ENCODE measurements around the gene RTL9. TPM values are rescaled to one million over a fixed set of nuclear protein-coding genes. Genes with fewer than 3 reads are reported as not detected.
"Not testable (repeated sequence)": the region's sequence is repeated elsewhere in the genome, so short reads cannot be mapped to it uniquely, and the experiment has no call there.

The RTL9 gene
- total RNA-seq, 4 donors from 2014 or later = not detected

GRCh38 chrX:110321081-110321480 is 37.6 kb upstream of the RTL9 start:
- no peaks in the 10 kb centered on the region for H3K4me1 ChIP-seq
- no peak for TF ChIP-seq POLR2A (IDR thresholded peaks at IDR 0.05)
- TF ChIP-seq CTCF (IDR thresholded peaks at IDR 0.05) = no peak
- DNase-seq = no peak

GRCh38 chrX:110321670-110322069 is 37.0 kb upstream of the RTL9 start:
- H3K27me3 ChIP-seq = no peaks in the 10 kb centered on the region
- no peaks in the 10 kb centered on the region for H3K9me3 ChIP-seq
- DNase-seq = no peak
- H3K27ac ChIP-seq = no peak overlapping the region
- no peaks in the 10 kb centered on the region for H3K36me3 ChIP-seq
- no peaks in the 10 kb centered on the region for H3K4me1 ChIP-seq
- TF ChIP-seq POLR2A (IDR thresholded peaks at IDR 0.05) (no peak), CTCF (IDR thresholded peaks at IDR 0.05) (no peak)
- no peak overlapping the region for H3K4me3 ChIP-seq

More at GRCh38 chrX:110321081-110321480, 37.6 kb upstream of the RTL9 start:
- no peaks in the 10 kb centered on the region for H3K36me3 ChIP-seq
- H3K27me3 ChIP-seq = no peaks in the 10 kb centered on the region
- H3K9me3 ChIP-seq = no peaks in the 10 kb centered on the region
- H3K4me3 ChIP-seq = no peak overlapping the region
- no peak overlapping the region for H3K27ac ChIP-seq

GRCh38 chrX:110322603-110323002 is 36.0 kb upstream of the RTL9 start:
- Histone ChIP-seq H3K27ac (no peak overlapping the region), H3K4me1 (no peaks in the 10 kb centered on the region), H3K4me3 (no peak overlapping the region), H3K36me3 (no peaks in the 10 kb centered on the region), H3K27me3 (no peaks in the 10 kb centered on the region), H3K9me3 (no peaks in the 10 kb centered on the region)
- TF ChIP-seq CTCF (IDR thresholded peaks at IDR 0.05) (no peak), POLR2A (IDR thresholded peaks at IDR 0.05) (no peak)
- DNase-seq = no peak

- no peak for TF ChIP-seq CTCF (IDR thresholded peaks at IDR 0.05)
- TF ChIP-seq POLR2A (IDR thresholded peaks at IDR 0.05) = no peak
Measured at GRCh38 chrX:110326712-110327111, 31.9 kb upstream of the RTL9 start.

GRCh38 chrX:110327336-110327735 is 31.3 kb upstream of the RTL9 start:
- no peak for TF ChIP-seq POLR2A (IDR thresholded peaks at IDR 0.05)
- no peak for TF ChIP-seq CTCF (IDR thresholded peaks at IDR 0.05)
- Histone ChIP-seq H3K36me3 (no peaks in the 10 kb centered on the region), H3K4me1 (no peaks in the 10 kb centered on the region), H3K27me3 (no peaks in the 10 kb centered on the region), H3K4me3 (no peak overlapping the region), H3K9me3 (no peaks in the 10 kb centered on the region), H3K27ac (no peak overlapping the region)
- no peak for DNase-seq

More at GRCh38 chrX:110326712-110327111, 31.9 kb upstream of the RTL9 start:
- Histone ChIP-seq H3K4me3 (no peak overlapping the region), H3K36me3 (no peaks in the 10 kb centered on the region), H3K4me1 (no peaks in the 10 kb centered on the region), H3K9me3 (no peaks in the 10 kb centered on the region), H3K27ac (no peak overlapping the region), H3K27me3 (no peaks in the 10 kb centered on the region)
- no peak for DNase-seq

- H3K27me3 ChIP-seq, H3K9me3 ChIP-seq, H3K4me1 ChIP-seq, DNase-seq, H3K36me3 ChIP-seq, H3K4me3 ChIP-seq, H3K27ac ChIP-seq: not testable (repeated sequence)
Measured at GRCh38 chrX:110328613-110329012, 30.0 kb upstream of the RTL9 start.

Measured in Peyer's patch (tissue), 4 donors.